ENCODE measurements around the gene NRBF2. TPM values are rescaled to one million over a fixed set of nuclear protein-coding genes. Genes with fewer than 3 reads are reported as not detected.

Gene NRBF2
- polyA plus RNA-seq, 3 donors: 13.6 to 38.1 (median 17.9) TPM

- Histone ChIP-seq H3K79me2 (ENCODE audit: insufficient read depth, low read length) (no peaks in the 10 kb centered on the region), H3K4me2 (replicated peaks; ENCODE audit: extremely low read depth, low read length, poor library complexity, severe bottlenecking) (no peak overlapping the region), H3K9ac (ENCODE audit: insufficient read depth, low read length, poor library complexity, severe bottlenecking) (no peak overlapping the region), H3K27me3 (ENCODE audit: control insufficient read depth in 2 of 2, insufficient read depth in 2 of 2, low read length in 2 of 2) (no peaks in the 10 kb centered on the region), H3K9me3 (replicated peaks in 1 of 2; ENCODE audit: control insufficient read depth in 1 of 2, insufficient read depth in 1 of 2, low read length in 2 of 2) (no peaks in the 10 kb centered on the region), H4K20me1 (ENCODE audit: insufficient read depth, low read length) (no peaks in the 10 kb centered on the region), H2AFZ (ENCODE audit: insufficient read depth, low read depth, low read length, poor library complexity, severe bottlenecking) (no peak overlapping the region), H3K4me3 (replicated peaks in 1 of 3; ENCODE audit: low read depth in 2 of 3, low read length in 3 of 3) (no peak overlapping the region), H3K36me3 (replicated peaks in 1 of 2; ENCODE audit: control insufficient read depth in 1 of 2, insufficient read depth in 2 of 2, low read length in 2 of 2) (no peaks in the 10 kb centered on the region), H3K4me1 (ENCODE audit: control insufficient read depth in 1 of 2, insufficient read depth in 2 of 2, low read length in 2 of 2) (no peaks in the 10 kb centered on the region), H3K27ac (ENCODE audit: low read depth in 1 of 2, low read length in 2 of 2) (no peak overlapping the region)
- no peaks in the 10 kb centered on the region for H3K4me1 Mint-ChIP-seq
- no peaks in the 10 kb centered on the region for H3K9me3 Mint-ChIP-seq
- H3K27ac Mint-ChIP-seq: no peak overlapping the region
- no peak for TF ChIP-seq CTCF (IDR thresholded peaks at IDR 0.05)
- no peak for DNase-seq
- H3K4me3 Mint-ChIP-seq: no peak overlapping the region
- WGBS (ENCODE audit: insufficient coverage): no CpG with 5 or more reads among the region's 2 CpGs
- H3K27me3 Mint-ChIP-seq (ENCODE audit: low read depth in 3 of 3): peaks cover 8 to 15% (median 9%) of the 10 kb centered on the region in 3 donors
- H3K36me3 Mint-ChIP-seq: no peaks in the 10 kb centered on the region
- intact Hi-C loops (cut with micrococcal nuclease): loop anchor here in 1 of 2 donors (10.0 kb wide), 1 partner anchor 668 kb away; no protein-coding TSS in a partner anchor
Observed at GRCh38 chr10:63093227-63093626, 39.9 kb upstream of the NRBF2 start.

GRCh38 chr10:63094405-63094804, 38.7 kb upstream of the NRBF2 start:
- H3K36me3 Mint-ChIP-seq: no peaks in the 10 kb centered on the region
- Histone ChIP-seq H3K9ac (ENCODE audit: insufficient read depth, low read length, poor library complexity, severe bottlenecking) (no peak overlapping the region), H3K4me1 (ENCODE audit: control insufficient read depth in 1 of 2, insufficient read depth in 2 of 2, low read length in 2 of 2) (no peaks in the 10 kb centered on the region), H3K4me3 (replicated peaks in 1 of 3; ENCODE audit: low read depth in 2 of 3, low read length in 3 of 3) (no peak overlapping the region), H3K9me3 (replicated peaks in 1 of 2; ENCODE audit: control insufficient read depth in 1 of 2, insufficient read depth in 1 of 2, low read length in 2 of 2) (no peaks in the 10 kb centered on the region), H3K27ac (ENCODE audit: low read depth in 1 of 2, low read length in 2 of 2) (no peak overlapping the region), H3K79me2 (ENCODE audit: insufficient read depth, low read length) (no peaks in the 10 kb centered on the region), H3K36me3 (replicated peaks in 1 of 2; ENCODE audit: control insufficient read depth in 1 of 2, insufficient read depth in 2 of 2, low read length in 2 of 2) (no peaks in the 10 kb centered on the region), H4K20me1 (ENCODE audit: insufficient read depth, low read length) (no peaks in the 10 kb centered on the region), H2AFZ (ENCODE audit: insufficient read depth, low read depth, low read length, poor library complexity, severe bottlenecking) (no peak overlapping the region), H3K27me3 (ENCODE audit: control insufficient read depth in 2 of 2, insufficient read depth in 2 of 2, low read length in 2 of 2) (no peaks in the 10 kb centered on the region), H3K4me2 (replicated peaks; ENCODE audit: extremely low read depth, low read length, poor library complexity, severe bottlenecking) (no peak overlapping the region)
- no peak overlapping the region for H3K4me3 Mint-ChIP-seq
- intact Hi-C loops (cut with micrococcal nuclease): loop anchor here in 1 of 2 donors (10.0 kb wide), 1 partner anchor 670 kb away; no protein-coding TSS in a partner anchor
- DNase-seq: no peak
- no CpG with 5 or more reads among the region's 2 CpGs for WGBS (ENCODE audit: insufficient coverage)
- peaks cover 8 to 13% (median 9%) of the 10 kb centered on the region in 3 donors for H3K27me3 Mint-ChIP-seq (ENCODE audit: low read depth in 3 of 3)
- peak overlapping the region in 1 of 7 donors; percentile 75 for H3K27ac Mint-ChIP-seq
- H3K4me1 Mint-ChIP-seq: no peaks in the 10 kb centered on the region
- no peak for TF ChIP-seq CTCF (IDR thresholded peaks at IDR 0.05)
- H3K9me3 Mint-ChIP-seq: no peaks in the 10 kb centered on the region

All from CD14-positive monocyte (primary cell).